ENCODE results near the gene MTHFSD.

- TF ChIP-seq ZNF8 (CRISPR knock-in tag; IDR thresholded peaks at IDR 0.05) (no peak), ZNF70 (CRISPR knock-in tag; IDR thresholded peaks at IDR 0.05) (no peak), ESRRG (CRISPR knock-in tag; IDR thresholded peaks at IDR 0.05) (no peak), ZNF565 (CRISPR knock-in tag; conservative IDR thresholded peaks at IDR 0.05; ENCODE audit: low read depth) (no peak), PATZ1 (CRISPR knock-in tag; IDR thresholded peaks at IDR 0.05; ENCODE audit: borderline replicate concordance) (no peak), CREB5 (CRISPR knock-in tag; IDR thresholded peaks at IDR 0.05; ENCODE audit: low read depth) (no peak), SNAI2 (CRISPR knock-in tag; IDR thresholded peaks at IDR 0.05) (no peak)
Observed at GRCh38 chr16:86547286-86547685, 7.7 kb downstream of the MTHFSD start.
